SK-N-SH treated with all-trans-retinoic acid at 6 μM for 48 hours (cell line): ENCODE data around the gene NOXA1.

Experiments
- ATAC-seq: fragments of 200-7000 bp; cut with Tn5 transposase; 3 replicates; pipeline ENCODE4 v1.9.1; 2020; ENCODE audit warnings: mild to moderate bottlenecking, moderate library complexity
- ARNTL ChIP-seq: fragments of 450-650 bp; formaldehyde crosslinking; IDR thresholded peaks from 2 replicates; pipeline ENCODE4 v1.5.0; 2020; ENCODE audit warnings: low read depth, mild to moderate bottlenecking, moderate library complexity, borderline replicate concordance
- CREB5 ChIP-seq: fragments of 250-450 bp; sonication (Bioruptor Pico); IDR thresholded peaks from 2 replicates; pipeline ENCODE4 v1.5.1; 2020; ENCODE audit warnings: low read depth, mild to moderate bottlenecking, moderate library complexity
- CSDC2 ChIP-seq: fragments of 250-450 bp; sonication (Bioruptor Pico); IDR thresholded peaks from 2 replicates; pipeline ENCODE4 v1.5.0; 2020; ENCODE audit warnings: mild to moderate bottlenecking, moderate library complexity
- GLIS3 ChIP-seq: fragments of 250-450 bp; sonication (Bioruptor Pico); IDR thresholded peaks from 2 replicates; pipeline ENCODE4 v1.5.0; 2020; ENCODE audit warnings: mild to moderate bottlenecking, moderate library complexity
- OSR1 ChIP-seq: fragments of 250-450 bp; sonication (Bioruptor Pico); IDR thresholded peaks from 2 replicates; pipeline ENCODE4 v1.8.0; 2022; ENCODE audit warnings: moderate library complexity, mild to moderate bottlenecking, inconsistent platforms
- PATZ1 ChIP-seq: fragments of 250-450 bp; sonication (Bioruptor Pico); IDR thresholded peaks from 2 replicates; pipeline ENCODE4 v1.8.0; 2020; ENCODE audit warnings: mild to moderate bottlenecking, moderate library complexity, borderline replicate concordance
- POU6F1 ChIP-seq: fragments of 250-450 bp; sonication (Bioruptor Pico); IDR thresholded peaks from 2 replicates; pipeline ENCODE4 v1.8.0; 2021; ENCODE audit warnings: low read depth, mild to moderate bottlenecking, moderate library complexity, borderline replicate concordance
- PPARA ChIP-seq: fragments of 250-450 bp; sonication (Bioruptor Pico); IDR thresholded peaks from 2 replicates; pipeline ENCODE4 v1.5.0; 2020; ENCODE audit warnings: mild to moderate bottlenecking, borderline replicate concordance
- RARB ChIP-seq: fragments of 250-450 bp; sonication (Bioruptor Pico); IDR thresholded peaks from 2 replicates; pipeline ENCODE4 v1.8.0; 2021; ENCODE audit warnings: mild to moderate bottlenecking, moderate library complexity
- SNAI2 ChIP-seq: fragments of 250-450 bp; sonication (Bioruptor Pico); IDR thresholded peaks from 2 replicates; pipeline ENCODE4 v1.5.0; 2020; ENCODE audit warnings: mild to moderate bottlenecking, moderate library complexity
- TCF4 ChIP-seq: fragments of 250-450 bp; sonication (Bioruptor Pico); IDR thresholded peaks from 2 replicates; pipeline ENCODE4 v1.8.0; 2021; ENCODE audit warnings: mild to moderate bottlenecking, moderate library complexity, borderline replicate concordance
- TOX ChIP-seq: fragments of 250-450 bp; sonication (Bioruptor Pico); IDR thresholded peaks from 2 replicates; pipeline ENCODE4 v1.8.0; 2021; ENCODE audit warnings: mild to moderate bottlenecking, moderate library complexity, borderline replicate concordance
- TSHZ2 ChIP-seq: fragments of 250-450 bp; sonication (Bioruptor Pico); IDR thresholded peaks from 2 replicates; pipeline ENCODE4 v1.5.0; 2020; ENCODE audit warnings: mild to moderate bottlenecking, moderate library complexity
- ZC3H10 ChIP-seq: fragments of 250-450 bp; sonication (Bioruptor Pico); IDR thresholded peaks from 2 replicates; pipeline ENCODE4 v1.5.1; 2021; ENCODE audit warnings: mild to moderate bottlenecking, moderate library complexity
- ZFP3 ChIP-seq: fragments of 250-450 bp; sonication (Bioruptor Pico); IDR thresholded peaks from 2 replicates; pipeline ENCODE4 v1.5.0; 2020; ENCODE audit warnings: mild to moderate bottlenecking, moderate library complexity
- ZFP30 ChIP-seq: fragments of 450-650 bp; formaldehyde crosslinking; IDR thresholded peaks from 2 replicates; pipeline ENCODE4 v1.5.0; 2022; ENCODE audit warnings: mild to moderate bottlenecking, moderate library complexity
- ZNF565 ChIP-seq: fragments of 450-650 bp; formaldehyde crosslinking; conservative IDR thresholded peaks from 2 replicates; pipeline ENCODE4 v1.5.0; 2020; ENCODE audit warnings: low read depth, mild to moderate bottlenecking, moderate library complexity
- ZNF8 ChIP-seq: fragments of 450-650 bp; formaldehyde crosslinking; IDR thresholded peaks from 2 replicates; pipeline ENCODE4 v1.5.0; 2020; ENCODE audit warnings: mild to moderate bottlenecking, moderate library complexity

NOXA1 gene

GRCh38 chr9:137445275-137445807, 22.1 kb downstream of the NOXA1 start (continued):
- no peak for TF ChIP-seq PATZ1
- TF ChIP-seq, all 23 proteins: peak for 0

- no peak; the same call in 2 of the 3 replicates for ATAC-seq
- TF ChIP-seq GLIS3 (CRISPR knock-in tag) = no peak
- no peak for TF ChIP-seq ZC3H10 (CRISPR knock-in tag)
- no peak for TF ChIP-seq ZFP3 (CRISPR knock-in tag)
- no peak for TF ChIP-seq ARNTL (CRISPR knock-in tag)
- no peak for TF ChIP-seq CSDC2 (CRISPR knock-in tag)
- TF ChIP-seq TOX = no peak
- TF ChIP-seq RARB (CRISPR knock-in tag) = no peak
- TF ChIP-seq POU6F1 = no peak
- no peak for TF ChIP-seq SNAI2 (CRISPR knock-in tag)
- TF ChIP-seq TCF4 (CRISPR knock-in tag) = no peak
- TF ChIP-seq TSHZ2 = no peak
- no peak for TF ChIP-seq ZNF565
- TF ChIP-seq PPARA (CRISPR knock-in tag) = no peak
- no peak for TF ChIP-seq OSR1 (CRISPR knock-in tag)
- TF ChIP-seq CREB5 (CRISPR knock-in tag) = no peak
These were observed 22.8 kb downstream of the NOXA1 start for GRCh38 chr9:137445930-137446431.

GRCh38 chr9:137446851-137447471, 23.8 kb downstream of the NOXA1 start:
- peak; percentile 4; the same call in 2 of the 3 replicates for ATAC-seq
- TF ChIP-seq PATZ1 (no peak), ZFP30 (CRISPR knock-in tag) (no peak), ARNTL (CRISPR knock-in tag) (no peak), OSR1 (CRISPR knock-in tag) (no peak), SNAI2 (CRISPR knock-in tag) (no peak), ZNF8 (CRISPR knock-in tag) (no peak)
